Stimulated activated CD8-positive, alpha-beta memory T cell treated with anti-CD3 and anti-CD28 coated beads, Interleukin-4, amount 100 ng/mL, for 48 hours (primary cell): Measurements from ENCODE around the gene PLXNA2.

Experiments
- DNase-seq: peaks from one replicate; pipeline ENCODE4 v3.0.0-alpha.2; 2020

The PLXNA2 gene

DNA sequence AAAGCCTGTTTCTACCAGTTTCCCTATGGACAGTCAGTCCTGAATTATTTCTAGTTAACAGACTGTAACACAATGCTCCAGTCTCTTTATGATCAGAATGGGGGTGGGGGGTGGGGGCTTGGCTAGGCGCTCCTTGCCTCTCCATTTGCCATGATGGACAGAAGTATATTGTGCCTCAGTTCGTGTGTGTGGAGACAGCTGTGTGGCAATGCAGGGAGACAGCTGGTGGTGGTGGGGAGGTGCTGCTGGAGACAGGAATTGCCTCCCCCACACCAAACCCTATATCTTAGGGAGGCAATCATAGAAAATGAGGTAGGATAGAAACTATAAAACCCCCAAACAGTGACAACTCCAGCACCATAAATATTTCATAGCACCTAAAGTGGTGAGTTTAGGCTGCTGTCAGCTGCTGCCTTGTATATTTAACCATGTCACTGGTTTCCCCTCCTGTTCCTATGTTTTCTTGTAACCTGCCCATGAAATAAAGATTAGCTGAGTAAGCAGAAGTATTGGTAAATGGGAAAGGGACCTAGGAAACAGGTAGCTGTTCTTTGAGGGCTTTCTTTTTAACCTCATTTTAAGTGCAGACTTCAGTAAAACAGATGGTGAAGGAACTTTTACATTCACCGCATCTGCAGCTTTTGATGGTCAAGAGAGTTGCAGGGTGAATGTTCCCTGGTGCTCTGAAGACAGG, 3.4 kb downstream of the PLXNA2 start:
- no peak for DNase-seq

- DNase-seq = no peak
Measured at GRCh38 chr1:208239473-208240381, 4.5 kb downstream of the PLXNA2 start.

DNA sequence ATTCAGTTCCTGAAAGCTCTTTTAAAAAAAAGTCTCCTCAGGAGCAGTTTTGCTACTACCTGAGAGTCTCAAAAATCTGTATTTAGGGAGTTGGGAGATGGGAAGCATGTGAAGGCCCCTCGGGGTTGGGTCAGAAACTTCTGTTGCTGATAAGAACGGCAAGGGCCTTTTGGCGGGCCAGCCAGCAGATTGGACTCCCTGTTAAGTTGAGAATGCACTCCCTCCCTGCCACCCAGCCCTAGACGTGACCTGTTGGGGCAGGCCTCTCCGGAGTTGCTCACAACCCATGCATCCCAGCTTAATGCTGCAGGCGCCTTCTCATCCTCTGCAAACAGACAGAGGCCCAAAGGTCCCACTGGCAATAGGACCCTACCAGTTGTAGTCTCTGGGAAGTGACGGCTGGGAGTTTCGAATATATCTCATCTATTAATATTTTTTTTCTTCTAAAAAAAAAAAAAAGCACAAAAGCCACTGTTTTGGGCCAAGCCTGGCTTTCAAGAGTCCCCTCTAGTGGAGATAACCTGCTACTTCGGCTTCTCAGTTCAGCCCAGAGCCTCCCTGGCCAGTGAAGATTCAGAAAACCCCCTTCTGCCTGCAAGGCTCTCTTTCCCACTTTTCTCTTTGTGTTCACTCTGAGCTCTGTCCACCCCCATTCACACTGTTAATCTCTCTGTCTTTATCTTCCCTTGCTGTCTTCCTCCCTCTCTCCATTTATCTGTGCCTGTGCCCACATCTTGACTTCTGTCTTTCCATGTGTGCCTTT, 5.3 kb downstream of the PLXNA2 start:
- no peak for DNase-seq

DNA sequence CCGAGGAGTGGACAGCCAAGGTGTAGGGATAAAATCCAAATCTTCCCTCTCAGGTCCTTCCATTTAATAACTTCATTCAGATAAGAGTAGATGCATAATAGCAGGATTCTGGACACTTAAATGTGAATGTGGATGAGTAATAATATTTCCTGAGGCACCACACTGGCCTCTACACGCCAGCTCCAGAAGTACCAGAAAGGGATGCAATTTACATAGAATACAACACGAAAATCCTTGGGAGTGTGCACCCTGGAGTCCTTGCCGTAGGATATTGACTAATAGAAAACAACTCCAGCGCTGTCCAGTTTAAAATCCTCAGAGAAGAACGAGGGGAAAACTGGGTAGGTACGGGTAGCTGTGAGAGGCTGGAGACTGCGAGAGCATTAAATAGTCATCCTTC, 6.9 kb downstream of the PLXNA2 start:
- no peak for DNase-seq

DNA sequence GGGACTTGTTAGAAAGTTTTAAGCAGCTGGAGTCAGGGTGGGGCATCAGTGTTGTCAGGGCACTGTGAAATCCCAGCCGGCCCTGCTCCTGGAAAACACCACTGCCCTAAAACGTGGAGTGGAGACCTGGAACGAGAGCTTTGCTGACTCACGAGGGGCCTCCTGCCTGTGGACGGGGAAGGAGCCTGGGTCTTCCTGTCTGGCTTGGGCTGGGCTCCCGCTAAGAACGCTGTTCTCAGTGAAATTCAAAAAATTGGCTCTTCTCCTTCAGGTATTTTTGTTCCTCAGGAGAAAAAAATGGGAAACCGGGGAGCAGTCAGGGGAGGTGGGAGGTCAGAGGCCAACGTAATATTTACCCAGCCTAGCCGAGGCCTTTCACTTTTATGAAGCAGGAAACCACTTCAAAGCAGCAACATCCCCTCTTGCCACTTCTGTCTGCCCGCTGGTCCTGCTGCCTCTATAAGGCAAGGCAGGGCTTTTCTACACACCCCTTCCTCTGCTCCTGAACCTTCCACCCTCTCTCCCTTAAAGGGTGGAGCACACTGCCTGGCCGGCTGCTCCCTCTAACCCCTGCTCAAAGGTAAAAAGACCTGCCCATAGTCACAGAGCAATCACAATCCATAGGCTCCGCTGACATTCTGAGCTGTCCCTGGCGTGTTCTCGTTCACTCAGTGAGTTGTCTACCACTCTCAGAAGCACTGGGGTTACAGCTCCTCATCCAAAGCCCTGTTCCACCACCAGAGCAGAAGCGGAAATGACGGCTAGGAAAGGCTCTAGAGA, 8.0 kb downstream of the PLXNA2 start:
- peak; percentile 30 for DNase-seq

DNA sequence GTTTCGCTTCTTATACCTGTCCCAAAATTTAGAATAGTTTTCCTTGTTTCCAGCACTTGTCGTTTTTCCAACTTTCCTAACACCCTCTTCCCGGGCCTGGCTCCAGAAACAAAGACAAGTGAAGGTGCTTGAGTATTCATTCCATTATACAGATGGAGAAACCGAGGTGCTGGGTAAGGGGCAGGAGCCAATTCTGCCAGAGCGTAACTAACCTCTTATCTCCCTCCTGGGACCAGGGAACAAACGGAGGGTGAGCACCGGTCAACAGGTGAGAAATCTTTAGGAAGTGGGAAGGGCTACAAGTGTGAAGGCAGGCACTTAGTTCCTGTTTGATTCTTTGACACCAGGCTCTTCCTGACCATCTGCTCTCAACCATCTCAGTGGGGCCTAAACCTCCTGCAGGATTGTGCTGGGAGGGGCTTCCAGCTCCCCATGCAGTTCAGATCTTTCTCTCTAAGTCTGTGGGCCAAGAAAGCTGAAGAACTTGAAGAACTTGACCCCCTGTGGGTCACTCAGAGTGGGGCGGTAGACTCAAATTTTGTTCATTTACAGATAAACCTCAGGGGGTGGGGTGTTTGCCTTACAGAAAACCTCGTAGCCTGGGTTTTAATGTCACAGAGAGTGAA, 8.7 kb downstream of the PLXNA2 start:
- DNase-seq = no peak

- no peak for DNase-seq
Measured at GRCh38 chr1:208234721-208235120, 9.5 kb downstream of the PLXNA2 start.

GRCh38 chr1:208233978-208234377, 10.2 kb downstream of the PLXNA2 start:
- DNase-seq = no peak

DNA sequence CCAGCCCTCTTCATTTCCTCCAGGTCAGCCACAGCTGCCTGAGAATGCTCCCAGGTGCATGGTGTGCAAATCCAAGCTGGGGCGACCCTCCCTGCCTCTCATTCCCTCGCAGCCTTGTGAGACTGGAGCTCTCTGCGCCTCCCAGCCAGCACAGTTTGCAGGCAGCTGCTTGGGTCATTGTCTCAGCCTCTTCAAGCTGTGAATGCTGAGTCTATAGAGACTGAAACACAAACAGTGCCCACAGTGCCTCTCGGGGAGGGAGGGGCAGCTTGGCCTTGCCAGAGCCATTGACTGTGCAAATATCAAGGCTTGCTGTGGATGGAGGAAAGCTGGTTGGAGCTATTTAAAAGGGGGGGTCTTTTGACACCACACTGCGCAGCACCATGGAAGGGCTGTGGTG, 10.6 kb downstream of the PLXNA2 start:
- DNase-seq = no peak

DNA sequence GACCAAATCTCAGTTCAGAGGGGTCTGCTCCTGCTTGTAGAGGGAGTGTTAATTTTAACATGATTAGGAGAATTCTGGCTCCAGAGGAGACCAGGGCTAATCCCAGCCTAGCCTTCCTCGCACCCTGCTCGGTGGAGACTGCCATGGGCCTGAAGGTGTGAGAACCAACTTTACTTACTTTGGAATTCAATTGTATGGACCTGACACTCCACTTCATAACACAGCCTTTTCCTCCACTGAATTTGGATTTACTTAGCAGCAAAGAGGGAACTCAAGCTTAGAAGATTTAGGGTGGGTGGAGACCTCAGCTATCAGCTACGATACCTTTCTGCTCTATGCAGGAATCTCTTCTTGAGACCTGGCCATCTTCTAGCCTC, 11.5 kb downstream of the PLXNA2 start:
- no peak for DNase-seq

DNA sequence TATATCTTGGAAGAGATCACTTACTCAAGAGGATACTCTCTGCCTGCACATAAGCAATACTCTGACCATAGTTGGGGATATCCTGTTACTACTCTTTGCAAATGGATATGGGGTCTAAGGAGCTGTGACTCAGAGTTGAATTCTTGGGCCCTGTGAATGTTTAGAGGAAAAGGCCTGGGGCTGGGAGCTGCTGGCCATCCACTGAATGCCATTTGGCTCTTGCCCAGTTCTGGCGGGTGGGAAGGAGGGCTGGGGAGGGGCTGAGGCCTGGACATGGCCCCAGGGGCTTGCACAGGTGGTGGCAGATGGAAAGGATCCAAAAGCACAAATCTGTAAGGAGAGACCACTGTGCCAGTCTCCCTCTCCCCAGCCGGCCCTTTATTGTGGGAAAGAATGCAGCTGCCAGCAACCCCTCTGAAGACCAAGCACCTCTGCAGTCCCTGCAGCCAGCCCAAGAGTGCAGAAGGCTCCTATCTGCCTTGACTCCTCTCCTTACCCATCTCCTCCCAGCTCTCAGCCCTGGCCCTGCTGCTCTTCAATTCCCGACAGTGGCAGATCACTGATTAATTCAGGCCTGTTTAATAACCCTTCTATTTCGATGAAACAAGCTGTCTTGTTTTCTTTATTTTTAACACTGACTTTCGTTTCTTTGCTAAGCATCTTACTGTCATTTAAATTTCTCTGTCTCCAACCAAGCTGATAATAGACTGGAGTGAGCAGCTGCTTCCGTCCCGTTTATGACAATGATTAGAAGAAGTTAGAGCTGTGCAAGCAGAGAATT, 12.1 kb downstream of the PLXNA2 start:
- no peak for DNase-seq

- DNase-seq = no peak
Measured at GRCh38 chr1:208230668-208231529, 13.3 kb downstream of the PLXNA2 start.

DNA sequence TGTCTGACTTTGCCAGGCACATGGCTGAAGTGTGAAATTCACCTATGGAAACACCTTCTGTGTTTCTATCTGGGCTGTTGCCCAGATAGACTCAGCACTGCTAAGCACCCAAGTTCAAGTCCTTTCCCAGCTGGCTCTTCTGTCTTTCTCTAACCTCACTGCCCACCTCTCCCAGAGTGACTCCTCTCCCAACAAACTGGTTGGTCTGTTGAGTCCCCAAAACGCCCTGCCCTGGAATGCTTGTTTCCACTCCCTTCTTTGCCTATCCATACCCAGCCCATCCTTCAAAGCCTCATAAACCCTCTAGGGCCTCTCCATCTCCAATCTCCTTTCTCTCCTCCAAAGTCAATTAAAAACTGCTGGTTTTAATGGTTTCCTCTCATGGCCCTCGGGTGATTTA, 15.6 kb downstream of the PLXNA2 start:
- no peak for DNase-seq

DNA sequence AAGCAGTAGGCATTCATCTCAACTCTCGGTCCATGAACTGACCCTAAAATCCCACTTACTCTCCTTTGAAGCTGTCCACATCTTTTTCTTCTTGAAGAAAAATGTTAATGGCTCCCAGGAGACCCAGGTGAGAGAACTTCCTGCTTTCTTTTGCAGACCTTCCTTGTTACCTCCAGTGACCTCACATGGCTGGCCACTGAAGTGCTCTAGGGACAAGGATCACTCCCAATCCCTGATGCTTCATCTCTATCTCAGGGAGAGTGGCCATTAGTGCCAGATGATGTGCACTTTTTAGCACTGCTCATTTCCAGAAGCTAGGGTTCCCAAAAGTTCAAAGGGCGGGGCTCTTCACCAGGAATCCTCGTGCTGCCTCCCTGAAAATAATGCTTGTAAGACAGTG, 16.2 kb downstream of the PLXNA2 start:
- no peak for DNase-seq

DNA sequence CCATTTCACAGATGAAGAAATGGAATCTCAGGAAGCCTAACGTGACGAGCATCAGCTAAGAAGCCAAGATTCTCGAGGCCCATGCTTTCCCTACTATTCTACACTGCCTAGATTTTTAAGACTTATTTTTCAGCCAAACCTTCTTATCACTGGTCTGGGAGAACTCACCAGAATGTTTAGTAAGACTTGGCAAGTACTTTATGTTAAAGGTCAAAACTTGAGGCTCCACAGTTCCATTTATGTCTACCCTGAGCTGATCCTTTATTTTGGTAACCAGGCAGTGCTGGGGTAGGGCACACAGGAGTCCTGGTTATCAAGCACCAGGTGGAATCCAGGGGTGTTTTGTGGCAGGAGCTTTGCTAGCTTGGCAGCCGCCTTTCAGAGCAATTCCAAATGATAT, 16.8 kb downstream of the PLXNA2 start:
- no peak for DNase-seq

GRCh38 chr1:208225954-208226937, 17.9 kb downstream of the PLXNA2 start:
- no peak for DNase-seq

- no peak for DNase-seq
Measured at GRCh38 chr1:208224192-208224713, 19.9 kb downstream of the PLXNA2 start.

DNA sequence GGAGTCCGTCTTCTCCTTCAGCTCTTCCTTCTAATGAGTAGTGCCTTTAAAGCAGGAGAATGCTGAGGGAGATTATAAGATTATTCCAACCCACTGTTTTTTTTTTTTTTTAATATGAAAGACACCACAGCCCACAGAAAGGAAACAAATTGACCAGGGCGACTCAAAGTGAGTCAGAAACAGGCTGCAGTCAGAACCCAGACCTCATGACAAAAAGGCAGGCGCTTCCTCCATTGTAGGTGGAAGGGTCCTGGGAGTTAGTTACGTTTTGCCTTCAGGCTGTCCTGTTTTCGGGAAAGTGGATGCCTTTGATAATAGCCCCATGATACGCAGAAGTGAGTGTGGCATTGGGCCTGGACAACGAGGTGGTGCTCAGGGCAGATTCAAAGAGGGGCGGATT, 21.0 kb downstream of the PLXNA2 start:
- no peak for DNase-seq
